K562 (cell line): Measurements from ENCODE around the gene PLXNA3. TPM values are rescaled to one million over a fixed set of nuclear protein-coding genes. Genes with fewer than 3 reads are reported as not detected.
A peak's percentile ranks its signal among the peaks of the same experiment; 100 is the strongest.

Experiments used
- BCLAF1 ChIP-seq, 2 experiments: fragments of 450-650 bp in 1 of 2; IDR thresholded peaks; 2 replicates each; pipeline ENCODE4 v1.6.1; 2011 to 2017; ENCODE audit warnings: low read depth in 2 of 2, antibody characterized with exemption in 1 of 2, borderline replicate concordance in 1 of 2, low read length in 1 of 2, mild to moderate bottlenecking in 1 of 2, mixed read lengths in 1 of 2; ENCODE audit not compliant: control insufficient read depth in 1 of 2
- DMBX1 ChIP-seq: fragments of 250-450 bp; sonication (Bioruptor Pico); IDR thresholded peaks from 2 replicates; pipeline ENCODE4 v1.8.0; 2022; ENCODE audit warnings: inconsistent platforms, mild to moderate bottlenecking, moderate library complexity, borderline replicate concordance
- EHMT2 ChIP-seq: fragments of 450-650 bp; IDR thresholded peaks from 2 replicates; pipeline ENCODE4 v1.6.1; 2018; ENCODE audit warnings: antibody characterized with exemption
- ESRRB ChIP-seq: fragments of 250-450 bp; sonication (Bioruptor Pico); IDR thresholded peaks from 2 replicates; pipeline ENCODE4 v1.5.0; 2020; ENCODE audit warnings: mild to moderate bottlenecking, moderate library complexity, borderline replicate concordance
- GATA2 ChIP-seq: sonication (generic); formaldehyde crosslinking; IDR thresholded peaks from 2 replicates; pipeline ENCODE4 v1.4.0; 2020; ENCODE audit warnings: mild to moderate bottlenecking, missing genetic modification reagents
- HDAC1 ChIP-seq, 2 experiments: fragments of 450-650 bp; IDR thresholded peaks; 2 replicates each; pipeline ENCODE4 v1.6.1; 2016 to 2017; ENCODE audit warnings: inconsistent platforms in 1 of 2, mild to moderate bottlenecking in 1 of 2, moderate library complexity in 1 of 2
- HIVEP1 ChIP-seq: fragments of 250-450 bp; sonication (Bioruptor Pico); IDR thresholded peaks from 2 replicates; pipeline ENCODE4 v1.4.0; 2020; ENCODE audit warnings: mild to moderate bottlenecking
- HMGXB4 ChIP-seq: sonication (generic); formaldehyde crosslinking; IDR thresholded peaks from 2 replicates; pipeline ENCODE4 v1.8.1; 2023; ENCODE audit warnings: mild to moderate bottlenecking, missing genetic modification reagents
- HNRNPK ChIP-seq: fragments of 200-400 bp; formaldehyde crosslinking; IDR thresholded peaks from one replicate; pipeline ENCODE4 v1.6.1; 2018; ENCODE audit warnings: mild to moderate bottlenecking, low read depth, low read length; ENCODE audit not compliant: poor library complexity, severe bottlenecking
- ILF3 ChIP-seq: fragments of 450-650 bp; IDR thresholded peaks from 2 replicates; pipeline ENCODE4 v1.6.1; 2018; ENCODE audit warnings: antibody characterized with exemption, mild to moderate bottlenecking, moderate library complexity, borderline replicate concordance
- NR1H2 ChIP-seq: sonication (generic); formaldehyde crosslinking; IDR thresholded peaks from 2 replicates; pipeline ENCODE4 v1.4.0; 2020; ENCODE audit warnings: mild to moderate bottlenecking, missing genetic modification reagents
- PTTG1 ChIP-seq: fragments of 450-650 bp; IDR thresholded peaks from 2 replicates; pipeline ENCODE4 v1.6.1; 2016; ENCODE audit warnings: low read depth, mild to moderate bottlenecking, missing genetic modification characterization, missing compliant biosample characterization
- RBM34 ChIP-seq: fragments of 200-400 bp; formaldehyde crosslinking; IDR thresholded peaks from 2 replicates; pipeline ENCODE4 v1.6.1; 2018; ENCODE audit warnings: low read length, borderline replicate concordance; ENCODE audit not compliant: insufficient read depth
- TCF7 ChIP-seq: sonication (generic); IDR thresholded peaks from 2 replicates; pipeline ENCODE4 v1.6.1; 2016; ENCODE audit warnings: antibody characterized with exemption, borderline replicate concordance
- THRA ChIP-seq: fragments of 450-650 bp; IDR thresholded peaks from 2 replicates; pipeline ENCODE4 v1.6.1; 2017; ENCODE audit warnings: mild to moderate bottlenecking, moderate library complexity
- ZNF232 ChIP-seq: sonication (generic); formaldehyde crosslinking; IDR thresholded peaks from 2 replicates; pipeline ENCODE4 v1.8.0; 2022; ENCODE audit warnings: mild to moderate bottlenecking, missing genetic modification reagents
- ZNF311 ChIP-seq: fragments of 250-450 bp; sonication (Bioruptor Pico); IDR thresholded peaks from 2 replicates; pipeline ENCODE4 v1.4.0; 2020; ENCODE audit warnings: mild to moderate bottlenecking, moderate library complexity
- polyA plus RNA-seq, 8 experiments: library from polyadenylated mRNA; depleted of rRNA in 4 of 8; stranded (reverse) in 5 of 8; unstranded in 3 of 8; fragments of >200 nt; fragmentation: Nextera tagmentation in 2 of 8; fragmentation: Illumina TruSeq in 1 of 8; extraction: Ambion mirVana in 2 of 8; extraction: Trizol in 1 of 8; gene quantifications; 2 replicates each; pipeline versions ENCODE4 v1.2.1 to v1.2.3, GENCODE V29; 2011 to 2014; ENCODE audit warnings: inconsistent platforms in 1 of 8, missing spikeins in 1 of 8
- total RNA-seq, 7 experiments: library from RNA; depleted of rRNA in 6 of 7; stranded (reverse); fragments of >200 nt in 6 of 7; fragmentation: Illumina TruSeq in 2 of 7; extraction: Trizol in 2 of 7; gene quantifications; 2 replicates each; pipeline versions ENCODE4 v1.2.1 to v1.2.3, GENCODE V29; 2011 to 2021; ENCODE audit warnings: low replicate concordance in 1 of 7
- TF ChIP-seq, protein P1 (sequence below), 3 experiments: fragments of 200-800 bp in 1 of 3; fragments of 250-450 bp in 1 of 3; fragments of 450-650 bp in 1 of 3; sonication (Bioruptor Pico) in 1 of 3; sonication (Bioruptor generic) in 1 of 3; formaldehyde crosslinking in 1 of 3; IDR thresholded peaks; 2 replicates each; pipeline versions ENCODE4 v1.6.1 to v1.8.0; 2016 to 2022; ENCODE audit warnings: mild to moderate bottlenecking in 2 of 3, missing genetic modification characterization in 2 of 3, missing compliant biosample characterization in 1 of 3, moderate library complexity in 1 of 3

Gene PLXNA3
- total and polyA plus RNA-seq, 9 of the 15 experiments (the other 6 are each of a cell fraction or from before 2014, with no cell fraction given) = 0.32 to 47.8 (median 7.5) TPM

GRCh38 chrX:154495472-154495922 lies 37.4 kb downstream of the PLXNA3 start (continued):
- TF ChIP-seq, protein P1, sequence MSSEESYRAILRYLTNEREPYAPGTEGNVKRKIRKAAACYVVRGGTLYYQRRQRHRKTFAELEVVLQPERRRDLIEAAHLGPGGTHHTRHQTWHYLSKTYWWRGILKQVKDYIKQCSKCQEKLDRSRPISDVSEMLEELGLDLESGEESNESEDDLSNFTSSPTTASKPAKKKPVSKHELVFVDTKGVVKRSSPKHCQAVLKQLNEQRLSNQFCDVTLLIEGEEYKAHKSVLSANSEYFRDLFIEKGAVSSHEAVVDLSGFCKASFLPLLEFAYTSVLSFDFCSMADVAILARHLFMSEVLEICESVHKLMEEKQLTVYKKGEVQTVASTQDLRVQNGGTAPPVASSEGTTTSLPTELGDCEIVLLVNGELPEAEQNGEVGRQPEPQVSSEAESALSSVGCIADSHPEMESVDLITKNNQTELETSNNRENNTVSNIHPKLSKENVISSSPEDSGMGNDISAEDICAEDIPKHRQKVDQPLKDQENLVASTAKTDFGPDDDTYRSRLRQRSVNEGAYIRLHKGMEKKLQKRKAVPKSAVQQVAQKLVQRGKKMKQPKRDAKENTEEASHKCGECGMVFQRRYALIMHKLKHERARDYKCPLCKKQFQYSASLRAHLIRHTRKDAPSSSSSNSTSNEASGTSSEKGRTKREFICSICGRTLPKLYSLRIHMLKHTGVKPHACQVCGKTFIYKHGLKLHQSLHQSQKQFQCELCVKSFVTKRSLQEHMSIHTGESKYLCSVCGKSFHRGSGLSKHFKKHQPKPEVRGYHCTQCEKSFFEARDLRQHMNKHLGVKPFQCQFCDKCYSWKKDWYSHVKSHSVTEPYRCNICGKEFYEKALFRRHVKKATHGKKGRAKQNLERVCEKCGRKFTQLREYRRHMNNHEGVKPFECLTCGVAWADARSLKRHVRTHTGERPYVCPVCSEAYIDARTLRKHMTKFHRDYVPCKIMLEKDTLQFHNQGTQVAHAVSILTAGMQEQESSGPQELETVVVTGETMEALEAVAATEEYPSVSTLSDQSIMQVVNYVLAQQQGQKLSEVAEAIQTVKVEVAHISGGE (CRISPR knock-in tag; IDR thresholded peaks at IDR 0.05) = peak in 1 of 3 experiments; percentile 38; a peak in 1 of 6 replicates
- TF ChIP-seq ZNF311 (no peak), DMBX1 (CRISPR knock-in tag) (no peak), HDAC1 (IDR thresholded peaks at IDR 0.05) (peak in 1 of 2 experiments; percentile 60; a peak in 2 of 4 replicates), HNRNPK (no peak), GATA2 (CRISPR knock-in tag) (peak; percentile 55; the same call in 1 of the 2 replicates), NR1H2 (CRISPR knock-in tag) (no peak), HIVEP1 (CRISPR knock-in tag) (no peak), EHMT2 (no peak), THRA (no peak), TCF7 (no peak), RBM34 (no peak), PTTG1 (no peak), ZNF232 (CRISPR knock-in tag) (no peak), ILF3 (no peak), BCLAF1 (IDR thresholded peaks at IDR 0.05; ENCODE audit: borderline replicate concordance in 1 of 2, control insufficient read depth in 1 of 2, low read depth in 2 of 2, low read length in 1 of 2) (no peak), HMGXB4 (no peak), ESRRB (CRISPR knock-in tag) (no peak)
